ENCODE results near the gene KRTAP10-1.

KRTAP10-1 gene

GRCh38 chr21:44489962-44490361, 50.0 kb downstream of the KRTAP10-1 start:
- Histone ChIP-seq H3K4me3 (ENCODE audit: low read length) (no peak overlapping the region), H3K9ac (ENCODE audit: low read depth, low read length) (no peak overlapping the region), H3K36me3 (ENCODE audit: insufficient read depth, low read depth, low read length) (no peaks in the 10 kb centered on the region), H3K9me3 (ENCODE audit: insufficient read depth, low read depth, low read length) (peaks cover 27% of the 10 kb centered on the region), H3K4me1 (ENCODE audit: insufficient read depth, low read length) (no peaks in the 10 kb centered on the region), H3K27ac (ENCODE audit: low read length) (no peak overlapping the region), H3K27me3 (ENCODE audit: insufficient read depth, low read length) (no peaks in the 10 kb centered on the region)

Measured in iPS-20b (cell line).